HG02588 (cell line): Measurements from ENCODE around the gene MYH11.
"Not testable (repeated sequence)": the region's sequence is repeated elsewhere in the genome, so short reads cannot be mapped to it uniquely, and the experiment has no call there.

ENCODE experiments used
- ATAC-seq: cut with Tn5 transposase; IDR thresholded peaks from one replicate; pipeline ENCODE4 v1.9.1; 2021; ENCODE audit warnings: mild to moderate bottlenecking, moderate library complexity; ENCODE audit not compliant: unreplicated experiment

The MYH11 gene

GRCh38 chr16:15811481-15812400, 45.1 kb downstream of the MYH11 start:
- no peak for ATAC-seq

GRCh38 chr16:15810949-15811348, 45.9 kb downstream of the MYH11 start:
- ATAC-seq = no peak

GRCh38 chr16:15810411-15810810, 46.4 kb downstream of the MYH11 start:
- ATAC-seq = no peak

GRCh38 chr16:15809297-15809696, 47.5 kb downstream of the MYH11 start:
- ATAC-seq = not testable (repeated sequence)

- no peak for ATAC-seq
Observed at GRCh38 chr16:15808071-15808470, 48.8 kb downstream of the MYH11 start.

- ATAC-seq = no peak
Observed at GRCh38 chr16:15807603-15808009, 49.2 kb downstream of the MYH11 start.

GRCh38 chr16:15803618-15804017, 53.2 kb downstream of the MYH11 start:
- ATAC-seq = no peak

- no peak for ATAC-seq
Observed at GRCh38 chr16:15799851-15800495, 56.9 kb downstream of the MYH11 start.

- no peak for ATAC-seq
Observed at GRCh38 chr16:15798671-15799070, 58.2 kb downstream of the MYH11 start.

- ATAC-seq = no peak
Observed at GRCh38 chr16:15796885-15797284, 59.9 kb downstream of the MYH11 start.

GRCh38 chr16:15795615-15796014, 61.2 kb downstream of the MYH11 start:
- ATAC-seq = no peak

- no peak for ATAC-seq
Observed at GRCh38 chr16:15792563-15792971, 64.3 kb downstream of the MYH11 start.

GRCh38 chr16:15790458-15790857, 66.4 kb downstream of the MYH11 start:
- no peak for ATAC-seq

GRCh38 chr16:15789816-15790215, 67.0 kb downstream of the MYH11 start:
- ATAC-seq = not testable (repeated sequence)

GRCh38 chr16:15788846-15789239, 68.0 kb downstream of the MYH11 start:
- no peak for ATAC-seq

- no peak for ATAC-seq
Observed at GRCh38 chr16:15786501-15786900, 70.3 kb downstream of the MYH11 start.

- ATAC-seq = no peak
Observed at GRCh38 chr16:15785386-15786059, 71.3 kb downstream of the MYH11 start.

- ATAC-seq = no peak
Observed at GRCh38 chr16:15783985-15784384, 72.8 kb downstream of the MYH11 start.

GRCh38 chr16:15782573-15783365, 74.1 kb downstream of the MYH11 start:
- ATAC-seq = no peak

- no peak for ATAC-seq
Observed at GRCh38 chr16:15781650-15782049, 75.2 kb downstream of the MYH11 start.

GRCh38 chr16:15780805-15781204, 76.0 kb downstream of the MYH11 start:
- no peak for ATAC-seq
